ENCODE measurements around the gene SARS1. TPM values are rescaled to one million over a fixed set of nuclear protein-coding genes. Genes with fewer than 3 reads are reported as not detected.
"Not testable (repeated sequence)": the region's sequence is repeated elsewhere in the genome, so short reads cannot be mapped to it uniquely, and the experiment has no call there.

The SARS1 gene
- total RNA-seq, 2 experiments from 2014 or later = 122 to 131 TPM

- ChIA-PET POLR2A (interaction anchor here (0.7 to 1.5 kb wide), 13 partner anchors 9 to 266 kb away, joined by 3 to 6 read pairs (median 3); partner anchors contain the start of genes ATXN7L2, CELSR2, SARS1 and SORT1), CTCF (interaction anchor here (1.6 to 2.1 kb wide), 4 partner anchors 116 to 357 kb away, joined by 5 to 15 read pairs (median 9); partner anchors contain the start of genes CYB561D1 and SORT1)
- H3K36me3 ChIP-seq (ENCODE audit: insufficient read depth, low read length) = no peaks in the 10 kb centered on the region
- peak within 1 kb of the TSS; percentile 78 for H3K27ac Mint-ChIP-seq
- H3K36me3 Mint-ChIP-seq (ENCODE audit: low read depth) = peaks cover 8% of the 10 kb centered on the region
- peak; percentile 81 to 94 (median 85) for DNase-seq
- no peaks in the 10 kb centered on the region for H3K9me3 ChIP-seq (ENCODE audit: control insufficient read depth in 1 of 2, insufficient read depth in 1 of 2, low read length in 2 of 2)
- no peaks in the 10 kb centered on the region for H3K27me3 ChIP-seq (ENCODE audit: control insufficient read depth in 1 of 2, insufficient read depth in 2 of 2, low read length in 2 of 2)
- intact Hi-C loops (cut with DNase I, micrococcal nuclease) = loop anchor here (5.0 to 10.0 kb wide), 4 partner anchors 71 to 702 kb away; partner anchors contain the start of genes AHCYL1 (in 1 of the 2), ATXN7L2 (in 1 of the 2) and SARS1 (in 1 of the 2)
- H3K9me3 Mint-ChIP-seq = no peaks in the 10 kb centered on the region
- peaks cover 27% of the 10 kb centered on the region for H3K4me1 ChIP-seq (ENCODE audit: insufficient read depth, low read length)
- peak within 1 kb of the TSS; percentile 70 for H3K4me3 ChIP-seq (ENCODE audit: low read length)
- H3K27ac ChIP-seq (ENCODE audit: low read depth in 1 of 2, low read length in 2 of 2) = peak within 1 kb of the TSS; percentile 31 to 59
- ATAC-seq (ENCODE audit: poor library complexity) = peak; percentile 93
- H3K27me3 Mint-ChIP-seq = no peaks in the 10 kb centered on the region
- TF ChIP-seq, protein P1, sequence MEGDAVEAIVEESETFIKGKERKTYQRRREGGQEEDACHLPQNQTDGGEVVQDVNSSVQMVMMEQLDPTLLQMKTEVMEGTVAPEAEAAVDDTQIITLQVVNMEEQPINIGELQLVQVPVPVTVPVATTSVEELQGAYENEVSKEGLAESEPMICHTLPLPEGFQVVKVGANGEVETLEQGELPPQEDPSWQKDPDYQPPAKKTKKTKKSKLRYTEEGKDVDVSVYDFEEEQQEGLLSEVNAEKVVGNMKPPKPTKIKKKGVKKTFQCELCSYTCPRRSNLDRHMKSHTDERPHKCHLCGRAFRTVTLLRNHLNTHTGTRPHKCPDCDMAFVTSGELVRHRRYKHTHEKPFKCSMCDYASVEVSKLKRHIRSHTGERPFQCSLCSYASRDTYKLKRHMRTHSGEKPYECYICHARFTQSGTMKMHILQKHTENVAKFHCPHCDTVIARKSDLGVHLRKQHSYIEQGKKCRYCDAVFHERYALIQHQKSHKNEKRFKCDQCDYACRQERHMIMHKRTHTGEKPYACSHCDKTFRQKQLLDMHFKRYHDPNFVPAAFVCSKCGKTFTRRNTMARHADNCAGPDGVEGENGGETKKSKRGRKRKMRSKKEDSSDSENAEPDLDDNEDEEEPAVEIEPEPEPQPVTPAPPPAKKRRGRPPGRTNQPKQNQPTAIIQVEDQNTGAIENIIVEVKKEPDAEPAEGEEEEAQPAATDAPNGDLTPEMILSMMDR (IDR thresholded peaks at IDR 0.05) = peak; percentile 71
- H3K4me1 Mint-ChIP-seq (ENCODE audit: low read depth) = peaks cover 19% of the 10 kb centered on the region
- H3K4me3 Mint-ChIP-seq = peak within 1 kb of the TSS; percentile 94
These were observed 69.4 kb downstream of the SARS1 start, which contains the start of gene PSRC1 for GRCh38 chr1:109282952-109283747. Gene PSRC1 (minus strand): TSS chr1:109283145.

DNA sequence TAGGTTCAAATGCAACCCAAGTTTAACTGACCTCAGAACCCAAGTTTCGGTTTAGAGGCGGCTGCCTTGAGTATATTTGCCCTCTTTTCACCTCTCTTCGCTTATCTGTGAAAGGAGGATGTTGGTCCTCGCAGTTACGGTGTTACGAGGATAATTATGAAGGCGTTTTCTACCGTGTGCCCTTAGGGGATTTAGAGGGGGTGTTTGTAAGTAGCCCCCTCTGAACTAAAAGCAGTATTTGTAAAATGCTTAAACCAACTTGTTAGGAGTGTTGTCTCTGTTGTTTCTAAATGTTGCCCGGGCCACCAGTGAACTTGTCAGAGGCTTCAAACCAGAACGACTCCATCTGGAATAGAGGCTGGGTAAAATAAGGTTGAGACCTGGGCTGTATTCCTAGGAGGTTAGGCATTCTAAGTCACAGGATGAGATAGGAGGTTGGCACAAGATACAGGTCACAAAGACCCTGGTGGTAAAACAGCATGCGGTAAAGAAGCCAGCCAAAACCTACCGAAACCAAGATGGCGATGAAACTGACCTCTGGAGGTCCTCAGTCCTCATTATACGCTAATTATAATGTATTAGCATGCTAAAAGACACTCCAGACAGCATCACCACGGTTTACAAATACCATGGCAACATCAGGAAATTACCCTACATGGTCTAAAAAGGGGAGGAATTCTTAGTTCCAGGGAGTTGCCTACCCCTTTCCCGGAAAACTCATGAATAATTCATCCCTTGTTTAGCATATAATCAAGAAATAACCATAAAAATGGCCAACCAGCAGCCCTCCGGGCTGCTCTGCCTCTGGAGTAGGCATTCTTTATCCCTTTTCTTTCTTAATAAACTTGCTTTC is 70.3 kb downstream of the SARS1 start:
- TF ChIP-seq, protein P1 (IDR thresholded peaks at IDR 0.05) = no peak
- no peaks in the 10 kb centered on the region for H3K27me3 Mint-ChIP-seq
- Histone ChIP-seq H3K4me1 (ENCODE audit: insufficient read depth, low read length) (peaks cover 27% of the 10 kb centered on the region), H3K9me3 (ENCODE audit: control insufficient read depth in 1 of 2, insufficient read depth in 1 of 2, low read length in 2 of 2) (no peaks in the 10 kb centered on the region), H3K27me3 (ENCODE audit: control insufficient read depth in 1 of 2, insufficient read depth in 2 of 2, low read length in 2 of 2) (no peaks in the 10 kb centered on the region), H3K27ac (ENCODE audit: low read depth in 1 of 2, low read length in 2 of 2) (peak overlapping the region; percentile 31 to 59), H3K4me3 (ENCODE audit: low read length) (peak overlapping the region; percentile 70), H3K36me3 (ENCODE audit: insufficient read depth, low read length) (no peaks in the 10 kb centered on the region)
- CTCF ChIA-PET = interaction anchor here (1.6 to 2.1 kb wide), 4 partner anchors 115 to 356 kb away, joined by 5 to 15 read pairs (median 9); partner anchors contain the start of genes CYB561D1 and SORT1
- H3K9me3 Mint-ChIP-seq = no peaks in the 10 kb centered on the region
- peak in 1 of 14 experiments; percentile 48 for DNase-seq
- H3K4me3 Mint-ChIP-seq = peak overlapping the region; percentile 94
- intact Hi-C loops (cut with DNase I, micrococcal nuclease) = loop anchor here (5.0 to 10.0 kb wide), 4 partner anchors 72 to 701 kb away; partner anchors contain the start of genes AHCYL1 (in 1 of the 2), ATXN7L2 (in 1 of the 2) and SARS1 (in 1 of the 2)
- peaks cover 19% of the 10 kb centered on the region for H3K4me1 Mint-ChIP-seq (ENCODE audit: low read depth)
- peak; percentile 22 for ATAC-seq (ENCODE audit: poor library complexity)
- H3K27ac Mint-ChIP-seq = peak overlapping the region; percentile 78
- POLR2A ChIA-PET = interaction anchor here (1.1 kb wide), 1 partner anchor 199 kb away, joined by 4 read pairs; the partner anchor contains the start of gene ATXN7L2
- H3K36me3 Mint-ChIP-seq (ENCODE audit: low read depth) = peaks cover 8% of the 10 kb centered on the region

- DNase-seq; H3K4me3 Mint-ChIP-seq; H3K4me3 ChIP-seq (ENCODE audit: low read length); H3K36me3 ChIP-seq (ENCODE audit: insufficient read depth, low read length); H3K9me3 Mint-ChIP-seq; H3K36me3 Mint-ChIP-seq (ENCODE audit: low read depth); H3K27ac Mint-ChIP-seq; H3K27me3 ChIP-seq (ENCODE audit: control insufficient read depth in 1 of 2, insufficient read depth in 2 of 2, low read length in 2 of 2); H3K27ac ChIP-seq (ENCODE audit: low read depth in 1 of 2, low read length in 2 of 2); ATAC-seq (ENCODE audit: poor library complexity); POLR2A ChIA-PET; H3K27me3 Mint-ChIP-seq; H3K9me3 ChIP-seq (ENCODE audit: control insufficient read depth in 1 of 2, insufficient read depth in 1 of 2, low read length in 2 of 2): not testable (repeated sequence)
- CTCF ChIA-PET = interaction anchor here (0.7 kb wide), 1 partner anchor 1491 kb away, joined by 4 read pairs; no protein-coding TSS in a partner anchor
- peaks cover 23% of the 10 kb centered on the region for H3K4me1 ChIP-seq (ENCODE audit: insufficient read depth, low read length)
- intact Hi-C loops (cut with DNase I, micrococcal nuclease) = loop anchor here in 1 of 2 experiments (10.0 kb wide), 1 partner anchor 698 kb away; the partner anchor contains the start of gene AHCYL1
- H3K4me1 Mint-ChIP-seq (ENCODE audit: low read depth) = peaks cover 19% of the 10 kb centered on the region
These were observed 73.0 kb downstream of the SARS1 start for GRCh38 chr1:109286762-109287161.

Other genes with a start within 250 kb of the SARS1 start
- 10 to 100 TPM; 16.2 to 18.7 TPM for gene WDR47, start 171.8 kb upstream of the SARS1 start, total RNA-seq
- gene TAF13, start 137.9 kb upstream of the SARS1 start, total RNA-seq = 10 to 100 TPM; 25.9 to 26.5 TPM
- gene TMEM167B, start 123.2 kb upstream of the SARS1 start, total RNA-seq = 10 to 100 TPM; 70.2 to 71.0 TPM
- gene ELAPOR1, start 99.8 kb upstream of the SARS1 start, total RNA-seq = 10 to 100 TPM; 14.2 to 16.1 TPM
- 1 to 10 TPM; 3.6 TPM for gene CELSR2, start 35.6 kb downstream of the SARS1 start, total RNA-seq
- gene PSRC1, start 69.2 kb downstream of the SARS1 start, total RNA-seq = under 1 TPM; 0.22 to 0.91 TPM
- gene MYBPHL, start 93.1 kb downstream of the SARS1 start, total RNA-seq = not detected
- under 1 TPM; 0.22 to 0.73 TPM for gene SORT1, start 184.0 kb downstream of the SARS1 start, total RNA-seq
- 10 to 100 TPM; 29.8 to 33.8 TPM for gene PSMA5, start 212.5 kb downstream of the SARS1 start, total RNA-seq

Measured in CD4-positive, alpha-beta T cell (primary cell).